T-helper 1 cell treated with Interleukin-12 subunit alpha and Interleukin-12 subunit beta and Interleukin-4 antibody, amounts not matched to agents 30 ng/mL and 1 ng/mL, for 36 hours (primary cell): ENCODE results near the gene EN1. TPM values are rescaled to one million over a fixed set of nuclear protein-coding genes. Genes with fewer than 3 reads are reported as not detected.

Experiments
- intact Hi-C: fragments of 100-400 bp; cut with micrococcal nuclease; formaldehyde crosslinking; loops from one replicate; pipeline ENCODE4 v1.15.1; 2024
- total RNA-seq: library from RNA; stranded (reverse); gene quantifications from 2 replicates; pipeline ENCODE4 v1.2.3, GENCODE V29; 2022

Gene EN1
- total RNA-seq, 1 donor from 2014 or later: not detected

DNA sequence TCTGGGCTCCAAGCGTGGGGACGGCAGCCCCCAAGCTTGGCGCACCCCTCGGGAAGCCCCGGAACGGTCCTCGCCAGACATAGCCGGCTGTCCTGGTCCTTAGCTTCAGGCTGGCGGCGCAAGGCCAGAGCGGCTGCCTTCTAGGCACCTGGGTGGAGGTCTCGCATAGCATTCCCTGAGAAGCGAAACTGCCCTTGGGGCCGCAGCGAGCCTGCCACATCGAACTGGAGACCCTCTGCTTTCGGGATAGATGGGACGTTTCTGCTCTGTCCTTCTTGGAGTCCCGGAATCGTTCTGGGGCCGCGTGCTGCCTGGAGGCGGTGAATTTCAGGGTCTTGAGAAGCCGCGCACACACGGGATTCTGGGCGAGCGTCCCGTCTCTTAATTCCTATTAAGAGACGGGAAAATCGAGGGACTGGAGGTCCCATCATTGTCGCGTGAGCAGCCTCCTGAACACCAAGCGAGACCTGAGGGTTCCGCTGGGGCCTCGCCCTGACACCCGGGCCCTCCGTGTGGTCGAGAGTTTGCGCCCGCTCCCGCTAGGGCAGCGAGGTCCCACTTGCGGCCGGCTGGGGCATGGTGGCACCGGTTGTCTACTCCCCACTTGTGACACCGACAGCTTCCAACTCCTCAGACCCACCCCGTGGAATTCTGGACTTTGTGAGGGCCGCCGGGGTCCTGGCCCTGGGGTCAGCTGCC lies 9.7 kb upstream of the EN1 start:
- intact Hi-C loops: loop anchor here (1.0 to 10.0 kb wide), 3 partner anchors 8 to 542 kb away; no protein-coding TSS in a partner anchor

DNA sequence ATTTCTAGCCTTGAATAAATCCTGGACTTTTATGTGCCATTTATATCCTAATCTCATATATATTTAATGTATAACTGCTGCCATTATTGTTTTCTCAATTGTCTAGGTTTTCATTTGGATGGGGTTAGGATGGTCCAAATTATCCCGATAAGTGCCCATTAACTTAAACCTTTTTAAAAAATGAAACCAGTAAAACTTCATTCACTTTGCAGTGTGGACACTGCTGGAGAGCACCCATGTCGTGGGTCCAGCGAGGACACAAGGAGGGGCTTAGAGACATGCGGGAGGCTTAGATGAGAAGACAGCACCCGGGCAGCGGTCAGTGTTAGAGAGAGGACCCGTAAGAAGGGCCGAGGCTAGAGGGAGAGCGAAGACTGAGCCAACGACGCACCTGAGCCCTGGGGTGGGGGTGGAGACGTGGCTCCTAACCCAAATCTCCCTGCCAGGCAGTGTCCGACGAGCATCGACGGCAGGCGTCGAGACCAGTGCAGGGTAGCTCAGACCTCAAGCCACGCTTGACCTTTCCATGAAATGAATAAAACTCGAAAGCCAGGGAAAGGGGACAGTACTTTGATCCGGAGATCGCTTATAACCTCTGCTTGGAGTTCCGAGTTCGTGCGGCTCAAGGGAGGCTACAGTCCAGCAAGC lies 9.0 kb upstream of the EN1 start:
- intact Hi-C loops: loop anchor here (2.0 to 10.0 kb wide), 2 partner anchors 14 to 542 kb away; no protein-coding TSS in a partner anchor

DNA sequence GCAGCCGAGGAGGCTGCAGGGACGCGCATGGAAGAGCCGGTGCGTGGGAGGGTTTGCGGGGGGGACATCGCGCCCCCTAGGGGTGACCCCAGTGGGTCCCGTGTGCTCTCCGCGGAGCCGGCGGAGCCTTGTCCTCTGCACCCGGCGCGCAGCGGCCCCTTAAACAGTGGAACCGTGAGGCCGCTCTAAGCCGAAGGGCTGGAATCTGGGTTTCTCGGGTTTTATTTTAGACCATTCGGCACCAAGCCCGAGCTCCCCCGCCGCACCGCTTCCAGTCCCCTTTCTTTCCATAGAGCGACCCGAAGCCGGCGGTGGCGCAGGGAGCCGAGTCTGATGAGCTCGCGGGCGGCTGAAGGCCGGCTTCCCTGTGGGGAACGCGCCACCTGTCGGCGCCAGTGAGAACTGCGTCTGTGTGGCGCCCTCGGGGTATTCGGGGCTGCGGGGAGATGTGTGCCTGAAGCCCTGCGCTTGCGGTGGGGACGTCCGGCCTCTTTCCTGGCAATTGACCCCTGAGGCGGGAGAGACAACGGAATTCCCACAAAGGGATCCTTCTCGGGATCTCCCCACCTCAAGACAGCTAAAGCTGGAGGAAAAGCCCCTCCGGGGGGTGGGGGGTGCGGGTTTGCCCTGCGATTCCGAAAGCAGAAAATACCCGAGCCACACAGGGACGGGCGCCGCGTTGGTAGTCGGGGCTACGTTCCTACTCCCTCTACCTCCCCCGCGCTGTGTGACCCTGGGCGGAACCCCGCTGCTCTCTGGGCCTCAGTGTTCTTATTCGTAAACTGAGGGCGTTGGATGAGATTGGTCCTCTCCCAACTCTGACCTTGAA lies 8.2 kb upstream of the EN1 start:
- intact Hi-C loops: loop anchor here (1.0 to 10.0 kb wide), 7 partner anchors 13 to 823 kb away; no protein-coding TSS in a partner anchor

DNA sequence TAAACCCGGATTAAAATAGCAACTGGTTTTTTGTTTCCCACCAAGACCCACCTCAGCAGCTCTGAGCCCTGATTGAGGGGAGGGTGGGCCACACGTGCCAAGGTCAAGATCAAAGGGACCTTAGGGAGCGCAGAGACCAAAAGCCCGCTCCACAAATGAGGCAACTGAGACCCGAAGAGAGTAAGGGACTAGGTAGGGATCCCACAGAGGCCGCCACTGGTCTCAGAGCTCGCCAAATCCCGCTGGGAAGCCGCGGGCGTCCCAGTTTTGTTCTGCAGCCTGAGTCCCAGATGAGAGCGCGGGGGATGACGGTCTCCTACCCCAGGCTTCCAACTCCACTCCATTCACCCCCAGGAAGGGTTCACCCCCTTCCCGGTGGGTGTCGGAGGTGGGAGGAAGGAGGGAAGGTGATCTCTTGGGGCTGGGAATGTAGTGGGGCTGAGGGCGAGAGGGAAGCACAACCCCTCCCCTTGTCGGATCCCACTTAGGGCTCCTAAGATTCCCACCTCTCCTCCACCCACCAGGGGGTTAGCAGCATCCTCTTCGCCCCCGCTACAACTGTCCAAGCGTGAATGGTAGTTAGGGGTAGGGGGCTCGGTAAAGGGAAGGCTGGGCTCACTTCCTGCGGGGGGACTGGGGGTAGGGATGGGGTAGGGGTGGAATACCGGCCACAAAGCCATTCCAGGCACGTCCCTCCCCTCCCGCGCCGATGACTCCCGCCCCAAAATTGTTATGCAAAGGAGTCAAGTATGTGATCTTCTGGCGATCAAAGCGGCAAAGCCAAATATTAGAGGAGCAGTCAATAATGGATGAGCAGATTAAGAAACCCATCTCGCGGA lies 7.3 kb upstream of the EN1 start:
- intact Hi-C loops: loop anchor here (1.0 to 10.0 kb wide), 7 partner anchors 20 to 822 kb away; partner anchors contain the start of gene C1QL2

DNA sequence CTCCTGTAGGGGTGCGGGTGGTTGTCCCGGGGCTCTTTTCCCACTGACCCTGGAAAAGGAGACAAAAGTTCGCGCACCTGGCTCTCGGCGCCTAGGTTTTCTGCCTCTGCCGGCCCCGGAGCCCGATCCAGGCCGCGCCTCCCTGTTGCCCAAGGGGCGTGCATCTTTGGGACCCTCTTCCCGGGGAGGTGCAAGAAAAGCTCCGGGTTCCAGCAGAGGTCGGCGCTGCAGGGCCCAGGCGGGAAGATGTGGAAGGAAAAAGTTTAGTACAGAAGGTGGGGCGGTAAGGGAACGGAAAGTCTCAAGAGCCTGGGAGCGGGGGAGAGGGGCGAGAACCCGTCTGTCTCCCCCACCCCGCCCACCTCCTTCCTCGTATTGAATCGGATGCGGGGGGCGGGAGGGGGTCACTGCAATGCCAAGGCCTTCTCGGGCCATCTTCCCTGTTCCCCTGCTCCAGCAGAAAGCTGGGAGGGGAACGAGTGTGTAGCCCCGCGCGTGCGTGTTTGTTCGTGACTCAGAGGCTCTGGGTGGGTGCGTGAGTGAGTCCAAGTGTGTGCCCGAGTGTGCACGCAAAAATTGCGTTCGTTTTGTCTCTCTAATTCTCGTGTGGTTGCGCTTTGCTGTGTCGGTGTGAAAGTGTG lies 6.3 kb upstream of the EN1 start:
- intact Hi-C loops: loop anchor here (5.0 to 10.0 kb wide), 2 partner anchors 304 to 539 kb away; partner anchors contain the start of gene C1QL2

DNA sequence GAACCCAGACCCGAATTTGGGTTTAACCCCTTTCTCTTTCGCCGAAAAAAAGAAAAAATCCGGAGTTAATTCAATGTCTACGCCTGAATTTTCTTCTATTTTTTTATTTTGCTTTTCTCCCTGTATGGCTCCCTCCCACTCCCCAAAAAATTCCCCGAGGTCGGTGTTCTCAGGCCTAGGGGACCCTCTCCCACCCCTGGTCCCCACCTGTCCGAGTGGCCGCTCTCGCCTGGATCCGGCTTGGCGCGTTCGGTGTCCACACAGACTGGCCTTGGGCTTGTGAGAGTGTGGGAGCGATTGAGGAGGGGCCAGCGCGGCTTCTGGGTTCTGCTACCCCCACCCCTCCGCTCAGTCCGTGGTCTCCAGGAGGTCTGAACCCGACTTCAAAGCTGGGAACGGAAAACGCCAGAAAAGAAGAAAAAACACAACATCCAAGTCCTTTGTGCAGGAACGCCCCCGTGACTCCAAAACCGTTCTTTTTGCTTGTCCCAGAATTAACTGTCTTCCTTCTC lies 5.7 kb upstream of the EN1 start:
- intact Hi-C loops: loop anchor here (5.0 to 10.0 kb wide), 2 partner anchors 304 to 538 kb away; partner anchors contain the start of gene C1QL2

DNA sequence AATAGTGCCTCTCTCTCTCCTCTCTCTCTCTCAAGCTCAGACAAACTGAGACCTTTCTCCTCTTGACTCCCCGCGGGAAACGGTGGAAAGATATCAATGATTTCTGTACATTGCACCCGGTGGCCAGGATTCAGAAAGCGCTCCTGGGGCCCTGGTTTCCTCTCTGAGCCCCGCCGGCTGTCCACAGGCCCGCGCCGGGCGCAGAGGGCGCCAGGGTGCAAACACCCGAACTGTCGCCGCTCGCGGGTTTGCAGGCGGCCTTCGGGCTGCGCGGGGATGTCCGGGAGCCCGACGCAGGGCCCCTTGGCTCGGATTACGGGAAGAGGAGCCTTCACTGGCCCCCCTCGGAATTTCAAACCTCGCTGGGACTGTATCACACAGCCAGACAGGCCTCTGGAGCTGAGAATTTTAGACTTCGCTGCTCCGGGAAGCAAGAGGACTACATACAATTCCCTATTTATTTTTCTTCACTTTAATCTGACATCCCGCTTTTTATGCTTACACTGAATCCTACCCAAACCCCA lies 5.2 kb upstream of the EN1 start:
- intact Hi-C loops: loop anchor here (5.0 to 10.0 kb wide), 2 partner anchors 305 to 538 kb away; partner anchors contain the start of gene C1QL2

DNA sequence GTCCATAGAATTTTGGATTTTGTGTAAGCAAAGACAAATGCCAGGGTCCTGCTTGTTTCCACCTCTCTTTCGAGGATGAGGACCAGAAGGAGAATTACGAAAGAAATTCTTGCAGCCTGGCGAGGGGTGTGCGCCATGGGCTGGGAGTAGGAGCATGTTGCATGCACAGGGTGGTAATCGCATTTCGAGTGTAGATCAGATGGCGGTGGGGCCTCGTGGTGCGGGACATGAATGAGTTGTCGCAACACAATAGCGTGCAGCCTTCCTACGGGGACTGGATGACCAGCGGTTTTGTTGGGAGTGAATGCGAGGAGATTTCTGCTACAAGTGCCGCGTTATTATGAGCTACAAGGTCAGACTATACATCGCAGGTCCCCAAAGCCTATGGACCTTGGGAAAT lies 4.2 kb upstream of the EN1 start:
- intact Hi-C loops: loop anchor here (5.0 to 10.0 kb wide), 2 partner anchors 306 to 537 kb away; partner anchors contain the start of gene C1QL2

DNA sequence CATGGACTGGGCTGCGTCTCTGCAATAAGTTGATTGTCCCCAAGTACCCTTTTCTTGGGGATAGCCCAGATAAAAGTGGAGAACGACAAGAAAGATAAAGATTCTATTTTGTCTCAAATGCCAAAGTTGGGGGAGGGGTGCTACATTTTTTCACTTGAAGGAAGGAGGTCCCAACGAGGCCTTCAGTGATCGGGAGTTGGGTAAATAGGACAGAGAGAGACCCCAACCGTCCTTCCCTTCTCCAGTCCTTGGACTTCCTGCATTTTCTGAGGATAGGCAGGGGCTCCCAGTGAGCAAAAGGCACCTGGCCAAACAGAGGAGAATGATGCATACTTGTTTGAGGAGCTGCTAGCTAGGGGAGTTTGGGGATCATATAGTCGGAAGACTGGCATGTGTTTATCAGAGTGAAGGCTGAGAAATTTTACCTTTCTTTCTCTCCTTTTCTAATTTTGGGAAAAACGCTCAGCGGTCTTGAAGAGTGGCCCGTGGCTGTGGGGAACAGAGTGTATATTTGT lies 3.5 kb upstream of the EN1 start:
- intact Hi-C loops: loop anchor here (5.0 to 10.0 kb wide), 2 partner anchors 306 to 536 kb away; partner anchors contain the start of gene C1QL2

DNA sequence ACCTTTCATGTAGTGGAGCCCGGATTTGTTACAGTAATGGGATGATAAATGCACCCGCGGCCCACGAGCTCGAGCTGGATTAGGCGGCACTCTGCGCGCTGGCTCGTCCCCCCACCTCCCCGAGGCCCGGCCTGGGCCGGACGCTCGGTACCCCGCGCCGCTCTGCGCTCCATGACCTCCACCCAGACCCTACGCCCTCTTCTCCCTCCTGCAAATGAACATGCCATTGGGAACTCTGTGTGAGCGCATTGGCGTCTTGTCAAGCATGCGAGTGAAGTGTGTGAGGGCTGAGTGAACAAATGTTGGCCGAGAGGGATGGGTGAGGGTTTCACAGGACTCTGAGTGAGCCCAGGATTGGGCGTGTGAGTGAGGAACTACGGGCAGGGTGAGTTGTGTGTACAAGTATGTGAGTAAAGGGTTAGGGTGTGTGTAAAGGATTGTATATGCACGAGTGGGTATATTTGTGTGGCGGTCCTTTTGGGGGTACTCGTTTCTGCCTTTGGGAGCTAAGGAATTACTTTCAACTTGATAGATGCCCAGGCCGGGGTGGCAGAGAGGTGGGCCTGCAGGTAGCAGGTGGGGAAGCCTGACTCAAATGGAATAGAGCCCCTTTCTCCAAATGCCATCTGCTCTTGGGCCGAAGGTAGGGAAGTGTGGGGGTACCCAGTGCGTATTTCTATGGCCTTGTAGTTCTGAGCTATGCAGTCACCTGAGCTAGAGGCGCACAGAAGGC lies 2.9 kb upstream of the EN1 start:
- intact Hi-C loops: loop anchor here (5.0 to 10.0 kb wide), 2 partner anchors 307 to 536 kb away; partner anchors contain the start of gene C1QL2

DNA sequence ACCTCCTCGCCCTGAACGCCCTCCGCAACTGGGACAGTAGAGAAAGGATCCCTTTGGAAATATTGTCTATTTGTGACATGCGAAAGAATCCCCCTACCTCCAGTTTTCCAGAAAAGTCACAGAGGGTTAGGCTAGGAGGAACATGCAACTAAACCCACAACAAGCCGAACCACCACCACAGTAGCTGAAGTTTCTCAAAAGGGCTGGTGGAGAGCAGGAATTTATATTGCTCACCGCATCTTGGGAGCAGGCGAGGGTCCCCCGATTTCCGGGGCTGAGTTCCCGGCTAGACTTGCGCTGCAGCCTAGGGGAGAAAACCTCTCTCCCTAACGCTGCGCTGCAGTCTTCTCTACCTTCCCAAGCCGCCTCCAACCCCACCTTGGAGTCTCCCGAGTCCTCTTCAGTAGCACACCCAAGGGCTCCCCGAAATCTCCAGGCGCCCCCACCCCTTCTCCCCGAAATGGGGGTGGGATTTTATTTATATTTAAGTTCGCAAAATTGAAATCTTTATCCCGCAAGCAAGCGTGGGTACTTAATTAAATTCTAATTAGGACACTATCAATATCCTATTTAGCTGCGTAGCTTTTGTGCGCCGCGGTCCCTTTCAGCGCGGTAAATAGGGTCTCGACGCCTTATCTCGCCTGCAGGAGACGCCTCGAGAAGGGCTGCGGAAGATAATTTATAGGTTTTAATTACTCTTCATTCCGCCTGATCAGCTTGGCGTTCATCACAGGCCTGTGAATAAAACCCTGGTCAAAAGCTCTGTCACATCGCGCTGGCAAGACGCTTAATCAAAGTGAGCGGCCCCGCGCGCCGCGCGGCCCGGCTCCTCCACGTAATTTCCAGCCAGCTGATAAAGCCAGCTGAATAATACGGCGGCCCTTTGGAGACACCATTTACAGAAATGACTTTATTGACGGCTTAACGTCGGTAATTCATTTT lies 2.0 kb upstream of the EN1 start:
- intact Hi-C loops: loop anchor here (1.0 to 10.0 kb wide), 5 partner anchors 8 to 1495 kb away; partner anchors contain the start of genes C1QL2 and INHBB

DNA sequence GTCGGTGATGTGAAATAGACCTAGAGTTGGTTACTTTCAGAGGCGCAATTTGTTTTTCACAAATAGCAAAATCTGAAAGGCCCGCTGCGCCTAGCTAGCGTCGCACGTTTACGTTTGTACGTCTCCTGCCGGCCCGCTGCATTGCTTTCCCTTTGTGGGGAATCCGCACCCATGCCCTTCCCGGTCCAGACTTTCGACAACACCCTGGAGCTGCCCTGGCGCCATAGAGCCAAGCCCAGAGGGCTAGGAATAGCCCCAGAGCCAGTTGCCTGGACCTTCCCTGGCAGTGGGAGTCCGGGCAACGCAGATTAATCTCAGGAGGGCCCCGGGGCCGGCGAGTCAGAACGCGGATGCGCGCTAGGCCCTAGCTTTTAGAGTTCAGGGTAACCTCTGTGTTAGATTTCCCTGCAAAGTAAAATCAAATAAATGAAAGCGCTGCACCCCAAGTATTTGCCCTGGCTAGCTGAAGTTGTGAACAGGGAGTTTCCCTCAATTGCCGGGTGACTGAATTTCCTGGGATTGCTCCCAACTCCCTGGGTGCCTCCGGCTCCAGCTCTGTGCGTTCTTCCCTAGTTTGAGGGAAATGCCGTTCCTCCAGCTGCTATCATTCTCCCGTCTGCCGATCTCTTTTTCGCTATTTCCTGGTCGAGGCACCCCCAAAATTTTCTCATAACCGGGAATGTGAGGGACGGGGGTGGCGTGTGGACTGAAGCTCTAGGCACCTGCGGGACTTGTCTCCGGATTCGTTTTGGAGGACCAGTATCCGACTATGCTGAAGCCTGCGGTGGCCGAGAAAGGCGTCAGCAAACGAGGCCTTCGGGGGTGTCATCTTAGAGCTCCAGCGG lies 1.2 kb upstream of the EN1 start:
- intact Hi-C loops: loop anchor here (1.0 to 10.0 kb wide), 3 partner anchors 9 to 1496 kb away; partner anchors contain the start of gene INHBB

DNA sequence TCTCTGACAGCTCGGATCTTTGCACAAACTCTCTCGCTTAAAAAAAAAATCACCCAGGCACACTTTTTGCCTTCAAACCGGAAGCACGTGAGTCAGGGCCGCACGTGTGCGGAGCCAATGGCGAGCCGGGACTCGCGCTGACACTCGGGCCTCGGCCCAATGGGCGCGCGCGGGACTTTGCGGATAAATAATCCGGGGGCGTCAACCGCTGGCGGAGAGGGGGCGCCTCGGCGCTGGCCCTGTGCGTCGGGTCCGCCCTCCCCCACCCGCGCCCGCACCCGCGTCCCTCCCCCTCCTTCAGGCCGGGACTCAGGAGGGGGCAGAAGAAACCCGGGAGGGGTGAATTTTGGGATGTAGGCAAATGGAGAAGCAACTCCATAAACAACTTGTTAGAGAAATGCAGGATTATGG lies 319 bp upstream of the EN1 start:
- intact Hi-C loops: loop anchor here (2.0 to 10.0 kb wide), 2 partner anchors 355 to 1497 kb away; partner anchors contain the start of gene INHBB

DNA sequence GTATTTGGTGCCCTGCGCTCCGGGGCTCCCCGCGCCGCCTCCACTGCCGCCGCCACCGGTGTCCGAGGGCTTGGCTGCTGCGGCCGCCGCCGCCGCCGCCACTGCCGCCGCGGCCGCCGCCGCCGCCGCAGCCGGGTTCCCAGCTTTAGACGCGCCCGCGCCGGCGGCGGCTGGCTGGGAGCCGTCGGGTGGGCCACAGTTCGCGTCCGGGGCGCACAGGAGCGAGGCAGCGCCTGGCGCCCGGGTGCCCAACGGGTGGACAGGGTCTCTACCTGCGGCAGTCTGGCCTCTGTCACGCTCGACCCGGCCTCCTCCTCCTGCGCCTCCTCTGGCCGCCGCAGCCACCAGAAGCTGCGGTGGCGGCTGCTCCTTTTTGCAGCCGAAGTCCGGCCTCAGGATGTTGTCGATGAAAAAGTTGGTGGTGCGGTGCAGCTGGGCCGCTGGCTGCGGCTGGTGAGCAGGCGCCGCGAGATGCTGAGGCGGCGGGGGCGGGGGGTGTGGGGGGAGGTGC lies 951 bp downstream of the EN1 start:
- intact Hi-C loops: loop anchor here (10.0 kb wide), 1 partner anchor 1498 kb away; the partner anchor contains the start of gene INHBB

DNA sequence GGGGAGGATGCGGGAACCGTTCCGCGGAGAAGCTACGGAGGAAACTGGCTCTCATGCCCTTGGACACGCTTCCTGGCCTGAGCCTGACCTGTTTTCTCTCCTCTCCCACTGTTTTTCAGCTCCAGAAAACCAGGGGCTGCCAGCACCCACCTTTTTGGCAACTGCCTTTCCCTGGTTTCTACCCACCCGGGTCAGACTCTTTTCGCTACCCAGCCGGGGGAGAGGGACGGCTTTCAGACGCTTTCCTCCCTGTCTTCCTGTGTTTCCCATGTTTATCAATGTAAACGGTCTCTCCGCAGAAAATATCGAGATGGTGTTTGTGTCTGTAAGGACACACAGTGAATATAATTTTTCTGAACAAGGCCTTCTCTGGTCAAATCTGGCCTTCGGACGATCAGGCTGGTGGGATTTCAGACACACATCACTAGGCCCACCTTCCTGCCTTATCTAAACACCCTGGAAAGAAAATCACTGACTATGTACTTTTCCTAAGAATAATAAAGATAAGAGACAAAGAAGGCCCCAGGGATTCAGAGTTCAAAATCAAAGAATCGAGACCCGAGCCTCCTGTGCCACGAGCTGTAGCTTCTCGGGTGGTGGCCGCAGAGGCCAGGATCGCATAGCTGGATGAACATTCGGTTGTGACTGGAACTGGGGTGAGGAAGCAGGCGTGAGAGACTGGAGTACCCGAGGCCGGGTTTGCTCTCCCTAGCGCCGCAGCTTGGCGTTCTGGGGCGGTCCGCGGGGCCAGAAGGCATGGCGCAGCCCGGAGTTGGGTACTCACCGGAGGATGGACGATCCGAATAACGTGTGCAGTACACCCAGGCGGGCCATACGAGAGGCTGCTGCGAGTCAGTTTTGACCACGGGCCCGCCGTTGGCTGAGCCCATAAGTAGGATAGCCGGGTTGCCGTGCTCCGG lies 1.7 kb downstream of the EN1 start:
- intact Hi-C loops: loop anchor here (10.0 kb wide), 1 partner anchor 1499 kb away; the partner anchor contains the start of gene INHBB
